Endothelial cell of umbilical vein (primary cell): ENCODE data around the gene TUBG2. TPM values are rescaled to one million over a fixed set of nuclear protein-coding genes. Genes with fewer than 3 reads are reported as not detected.
A peak's percentile ranks its signal among the peaks of the same experiment; 100 is the strongest.
"Not testable (repeated sequence)": the region's sequence is repeated elsewhere in the genome, so short reads cannot be mapped to it uniquely, and the experiment has no call there.

ENCODE experiments used
- BruUV-seq: library from RNA; stranded (reverse); fragments of 400-500 nt; replicated peaks from 2 replicates; lab custom pipeline; 2021; lab: Mats Ljungman, UMichigan
- CTCF ChIA-PET: fragments of 300-600, 350-600 bp; sonication (Branson Sonifier 250); formaldehyde crosslinking; loops from one replicate; lab custom pipeline; 2021; ENCODE audit warnings: antibody characterized with exemption, inconsistent platforms; lab: Charles Lee
- POLR2A ChIA-PET: fragments of 300-600, 350-600 bp; sonication (Branson Sonifier 250); formaldehyde crosslinking; loops from one replicate; lab custom pipeline; 2021; ENCODE audit warnings: antibody characterized with exemption, inconsistent platforms; lab: Charles Lee
- DNase-seq: peaks from one replicate; pipeline ENCODE4 v3.0.0-alpha.2; 2011; ENCODE audit warnings: low read depth, low spot score
- FAIRE-seq: peaks from 2 replicates; lab custom pipeline; 2011; peaks lifted over from hg19 to GRCh38; lab: Jason Lieb, UNC
- H2AFZ ChIP-seq: 2 replicates; pipeline ENCODE4 v1.6.0; 2012; ENCODE audit warnings: low read depth, low read length, control low read depth, inconsistent platforms
- H3K27ac ChIP-seq: 2 replicates; pipeline ENCODE4 v1.5.1; 2011; ENCODE audit warnings: low read depth, mild to moderate bottlenecking, control low read depth, low read length, moderate library complexity; ENCODE audit not compliant: insufficient read depth
- H3K27me3 ChIP-seq, 2 experiments: 2 replicates each; pipeline versions ENCODE4 v1.6.0 to v1.6.1; 2011; ENCODE audit warnings: low read length in 2 of 2, mixed read lengths in 1 of 2; ENCODE audit not compliant: control insufficient read depth in 2 of 2, insufficient read depth in 2 of 2
- H3K36me3 ChIP-seq, 2 experiments: 2 replicates in 1 of 2; 3 replicates in 1 of 2; pipeline ENCODE4 v1.5.1; 2011; ENCODE audit warnings: low read length in 2 of 2, mild to moderate bottlenecking in 1 of 2, moderate library complexity in 1 of 2; ENCODE audit not compliant: control insufficient read depth in 2 of 2, insufficient read depth in 2 of 2; ENCODE audit errors: extremely low read depth in 1 of 2
- H3K4me1 ChIP-seq: 3 replicates; pipeline ENCODE4 v1.5.1; 2011; ENCODE audit warnings: mild to moderate bottlenecking, low read length; ENCODE audit not compliant: control insufficient read depth, insufficient read depth; ENCODE audit errors: extremely low read depth
- H3K4me2 ChIP-seq: 2 replicates; pipeline ENCODE4 v1.6.1; 2011; ENCODE audit warnings: low read length, control low read depth, mixed read lengths; ENCODE audit not compliant: insufficient read depth
- H3K4me3 ChIP-seq, 3 experiments: fragments of 200-600 bp in 1 of 3; sonication (generic), shearing (Covaris generic) in 1 of 3; replicated peaks in 1 of 3; 2 replicates each; pipeline ENCODE4 v1.5.1; 2011 to 2016; ENCODE audit warnings: control low read depth in 3 of 3, low read length in 3 of 3, mild to moderate bottlenecking in 2 of 3, inconsistent platforms in 1 of 3, low read depth in 1 of 3, moderate library complexity in 1 of 3; ENCODE audit not compliant: insufficient read depth in 1 of 3
- H3K79me2 ChIP-seq: 2 replicates; pipeline ENCODE4 v1.6.0; 2012; ENCODE audit warnings: low read length, inconsistent platforms; ENCODE audit not compliant: control insufficient read depth, insufficient read depth
- H3K9ac ChIP-seq: replicated peaks from 2 replicates; pipeline ENCODE3; 2011; ENCODE audit warnings: low read length, control low read depth; ENCODE audit not compliant: insufficient read depth; ENCODE audit errors: extremely low read depth
- H3K9me1 ChIP-seq: replicated peaks from 3 replicates; pipeline ENCODE4 v1.6.0; 2011; ENCODE audit warnings: mild to moderate bottlenecking, low read length; ENCODE audit not compliant: control insufficient read depth, insufficient read depth; ENCODE audit errors: extremely low read depth
- H3K9me3 ChIP-seq: replicated peaks from 2 replicates; pipeline ENCODE4 v1.5.1; 2012; ENCODE audit warnings: low read length, inconsistent platforms; ENCODE audit not compliant: control insufficient read depth, insufficient read depth
- H4K20me1 ChIP-seq: replicated peaks from 2 replicates; pipeline ENCODE3; 2011; ENCODE audit warnings: mild to moderate bottlenecking, low read length; ENCODE audit not compliant: control insufficient read depth, insufficient read depth; ENCODE audit errors: extremely low read depth
- CTCF ChIP-seq, 2 donors: IDR thresholded peaks; 1 replicate in 1 of 2; 2 replicates in 1 of 2; pipeline ENCODE4 v1.5.1; 2011; ENCODE audit warnings: low read length in 2 of 2, mild to moderate bottlenecking in 2 of 2, moderate library complexity in 2 of 2, control low read depth in 1 of 2, inconsistent platforms in 1 of 2, low read depth in 1 of 2; ENCODE audit not compliant: insufficient read depth in 1 of 2; ENCODE audit errors: extremely low read depth in 1 of 2
- EZH2 ChIP-seq: IDR thresholded peaks from 2 replicates; pipeline ENCODE4 v1.6.1; 2012; ENCODE audit warnings: borderline replicate concordance, low read depth, mild to moderate bottlenecking, moderate library complexity, low read length, inconsistent platforms; ENCODE audit not compliant: severe bottlenecking
- FOS ChIP-seq: IDR thresholded peaks from 2 replicates; pipeline ENCODE4 v1.6.1; 2011; ENCODE audit warnings: mild to moderate bottlenecking, low read length, moderate library complexity, borderline replicate concordance; ENCODE audit not compliant: insufficient read depth
- GATA2 ChIP-seq: IDR thresholded peaks from 2 replicates; pipeline ENCODE4 v1.7.0; 2011; ENCODE audit warnings: low read depth, mild to moderate bottlenecking, moderate library complexity, mixed read lengths, low read length; ENCODE audit not compliant: insufficient read length, insufficient read depth
- JUN ChIP-seq: IDR thresholded peaks from 2 replicates; pipeline ENCODE4 v1.6.1; 2011; ENCODE audit warnings: borderline replicate concordance, low read depth; ENCODE audit not compliant: insufficient read length, insufficient read depth
- dilution Hi-C: fragments of 300-500 bp; cut with MboI; formaldehyde crosslinking; loops from one replicate; pipeline ENCODE4 v1.15.0; 2019; ENCODE audit warnings: low sequenced_read_pairs; ENCODE audit not compliant: extremely low pct_ligation_motif_present
- intact Hi-C: fragments of 100-400 bp; cut with micrococcal nuclease; formaldehyde crosslinking; loops from one replicate; pipeline ENCODE4 v1.10.0; 2022
- polyA plus RNA-seq, 4 experiments: library from polyadenylated mRNA; depleted of rRNA in 3 of 4; stranded (reverse) in 3 of 4; unstranded in 1 of 4; fragments of >200 nt; gene quantifications; 2 replicates each; pipeline versions ENCODE4 v1.2.1 to v1.2.3, GENCODE V29; 2011 to 2012; ENCODE audit warnings: missing spikeins in 1 of 4
- total RNA-seq: library from RNA; stranded (reverse); gene quantifications from 2 replicates; pipeline ENCODE4 v1.2.3, GENCODE V29; 2021

The TUBG2 gene
- total and polyA plus RNA-seq, 2 donors (not counting 3 experiments of a cell fraction or from before 2014, with no cell fraction given): 13.2 to 17.7 TPM

- H2AFZ ChIP-seq, H3K9me3 ChIP-seq, H3K27me3 ChIP-seq, dilution Hi-C loops, H3K4me3 ChIP-seq, POLR2A ChIA-PET, H3K27ac ChIP-seq, H3K9ac ChIP-seq, H3K36me3 ChIP-seq, BruUV-seq, H4K20me1 ChIP-seq, H3K9me1 ChIP-seq, H3K79me2 ChIP-seq, DNase-seq: not testable (repeated sequence)
- H3K4me2 ChIP-seq: peak overlapping the region; percentile 69
- peak; percentile 21 for FAIRE-seq
- peaks cover 17% of the 10 kb centered on the region for H3K4me1 ChIP-seq
- intact Hi-C loops: loop anchor here (2.0 to 5.0 kb wide), 2 partner anchors 17 to 53 kb away; partner anchors contain the start of genes PLEKHH3, RETREG3 and TUBG1
- CTCF ChIA-PET: interaction anchor here (1.2 to 2.4 kb wide), 7 partner anchors 7 to 41 kb away, joined by 3 to 14 read pairs (median 4); partner anchors contain the start of genes CCR10 and PLEKHH3
These were observed 819 bp downstream of the TUBG2 start for GRCh38 chr17:42659932-42660274.

GRCh38 chr17:42660692-42661345 lies 1.7 kb downstream of the TUBG2 start:
- no peaks in the 10 kb centered on the region for H3K9me3 ChIP-seq
- peaks cover 17% of the 10 kb centered on the region for H3K4me1 ChIP-seq
- intact Hi-C loops: loop anchor here (2.0 kb wide), 1 partner anchor 16 kb away; the partner anchor contains the start of gene PLEKHH3
- H3K4me3 ChIP-seq: no peak overlapping the region
- TF ChIP-seq JUN (peak; percentile 73), CTCF (IDR thresholded peaks at IDR 0.05; ENCODE audit: extremely low read depth in 1 of 2, insufficient read depth in 1 of 2, low read depth in 1 of 2, low read length in 2 of 2) (no peak), FOS (peak; percentile 91), GATA2 (peak; percentile 92), EZH2 (no peak)
- H3K9me1 ChIP-seq: no peaks in the 10 kb centered on the region
- dilution Hi-C loops: no loop called here
- H3K27ac ChIP-seq: no peak overlapping the region
- ChIA-PET CTCF (interaction anchor here (0.6 to 2.4 kb wide), 8 partner anchors 13 to 82 kb away, joined by 3 to 14 read pairs (median 6); partner anchors contain the start of genes CCR10, PLEKHH3 and TUBG1), POLR2A (interaction anchor here (0.8 kb wide), 1 partner anchor 16 kb away, joined by 3 read pairs; the partner anchor contains the start of gene PLEKHH3)
- H4K20me1 ChIP-seq: no peaks in the 10 kb centered on the region
- no peak overlapping the region for H3K9ac ChIP-seq
- no TSS peak for BruUV-seq
- FAIRE-seq (peak; percentile 91), DNase-seq (peak; percentile 63)
- peak overlapping the region; percentile 59 for H3K4me2 ChIP-seq
- H3K36me3 ChIP-seq: peaks cover 0 to 2% of the 10 kb centered on the region in 2 experiments
- H2AFZ ChIP-seq: no peak overlapping the region
- no peaks in the 10 kb centered on the region for H3K79me2 ChIP-seq
- no peaks in the 10 kb centered on the region for H3K27me3 ChIP-seq
